Mesodermal cell (in vitro differentiated cells): ENCODE data around the gene BOD1L1.

Experiments
- H3K27ac ChIP-seq: 2 replicates; pipeline ENCODE4 v1.7.0; 2013; ENCODE audit warnings: mild to moderate bottlenecking, low read depth, low read length, moderate library complexity; ENCODE audit not compliant: severe bottlenecking
- H3K36me3 ChIP-seq: 2 replicates; pipeline ENCODE4 v1.7.1; 2013; ENCODE audit warnings: mild to moderate bottlenecking, low read length, moderate library complexity; ENCODE audit not compliant: control insufficient read depth, insufficient read depth
- H3K4me1 ChIP-seq: one replicate; pipeline ENCODE4 v1.7.1; 2013; ENCODE audit warnings: mild to moderate bottlenecking, low read length; ENCODE audit not compliant: insufficient read depth, control insufficient read depth, poor library complexity, severe bottlenecking
- H3K4me3 ChIP-seq: 2 replicates; pipeline ENCODE4 v1.7.0; 2013; ENCODE audit warnings: low read length, control low read depth, mild to moderate bottlenecking; ENCODE audit not compliant: insufficient read depth, poor library complexity, severe bottlenecking; ENCODE audit errors: extremely low read depth
- H3K9me3 ChIP-seq: 2 replicates; pipeline ENCODE4 v1.7.1; 2013; ENCODE audit warnings: mild to moderate bottlenecking, low read length, moderate library complexity; ENCODE audit not compliant: control insufficient read depth
- WGBS, 2 experiments: methylation state at CpG; one replicate each; pipeline ENCODE4 v1.1.5; 2013; ENCODE audit warnings: missing lambda C conversion rate in 2 of 2; ENCODE audit not compliant: insufficient coverage in 2 of 2; 5-methylcytosine and 5-hydroxymethylcytosine counted together

BOD1L1 gene

GRCh38 chr4:13523105-13523477, 104.4 kb downstream of the BOD1L1 start:
- H3K4me3 ChIP-seq, result no peak overlapping the region
- 93 to 95% methylated on average over 16 to 17 of the region's 17 CpGs for WGBS, 2 experiments
- no peaks in the 10 kb centered on the region for H3K4me1 ChIP-seq
- no peaks in the 10 kb centered on the region for H3K9me3 ChIP-seq
- no peak overlapping the region for H3K27ac ChIP-seq
- H3K36me3 ChIP-seq, result no peaks in the 10 kb centered on the region

- H3K36me3 ChIP-seq, result no peaks in the 10 kb centered on the region
- 91 to 94% methylated on average over 33 to 48 of the region's 49 CpGs for WGBS, 2 experiments
- H3K4me1 ChIP-seq, result no peaks in the 10 kb centered on the region
- H3K9me3 ChIP-seq, result no peaks in the 10 kb centered on the region
- no peak overlapping the region for H3K27ac ChIP-seq
- H3K4me3 ChIP-seq, result no peak overlapping the region
These were observed 105.0 kb downstream of the BOD1L1 start for GRCh38 chr4:13522282-13523104.

- 100% methylated on average over 1 of the region's 2 CpGs; no CpG with 5 or more reads in 1 of the 2 experiments for WGBS, 2 experiments
- H3K4me3 ChIP-seq, result no peak overlapping the region
- H3K9me3 ChIP-seq, result no peaks in the 10 kb centered on the region
- H3K36me3 ChIP-seq, result no peaks in the 10 kb centered on the region
- no peak overlapping the region for H3K27ac ChIP-seq
- no peaks in the 10 kb centered on the region for H3K4me1 ChIP-seq
These were observed 106.5 kb downstream of the BOD1L1 start for GRCh38 chr4:13521047-13521446.
